ENCODE data around the gene SPECC1.

DNA sequence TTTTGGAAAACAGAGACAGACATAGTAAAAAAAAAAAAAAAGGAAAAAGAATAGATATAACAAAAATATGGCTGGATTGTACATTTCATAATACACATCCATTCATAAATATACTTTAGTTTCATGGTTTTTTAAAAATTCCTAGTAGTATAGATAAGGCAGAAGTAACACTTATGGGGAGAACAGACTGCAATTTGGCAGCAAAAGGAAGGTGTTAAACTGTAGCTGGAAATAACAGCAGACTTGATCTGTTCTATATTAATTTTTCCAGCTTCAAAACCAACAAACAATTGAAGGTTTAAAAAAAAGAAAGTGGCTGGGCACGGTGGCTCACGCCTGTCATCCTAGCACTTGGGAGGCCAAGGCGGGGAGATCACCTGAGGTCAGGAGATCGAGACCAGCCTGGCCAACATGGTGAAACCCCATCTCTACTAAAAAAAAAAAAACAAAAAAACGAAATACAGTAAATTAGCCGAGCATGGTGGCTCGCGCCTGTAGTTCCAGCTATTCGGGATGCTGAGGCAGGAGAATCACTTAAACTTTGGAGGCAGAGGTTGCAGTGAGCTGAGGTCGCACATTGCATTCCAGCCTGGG, 191.8 kb downstream of the SPECC1 start:
- TF ChIP-seq, protein P1, sequence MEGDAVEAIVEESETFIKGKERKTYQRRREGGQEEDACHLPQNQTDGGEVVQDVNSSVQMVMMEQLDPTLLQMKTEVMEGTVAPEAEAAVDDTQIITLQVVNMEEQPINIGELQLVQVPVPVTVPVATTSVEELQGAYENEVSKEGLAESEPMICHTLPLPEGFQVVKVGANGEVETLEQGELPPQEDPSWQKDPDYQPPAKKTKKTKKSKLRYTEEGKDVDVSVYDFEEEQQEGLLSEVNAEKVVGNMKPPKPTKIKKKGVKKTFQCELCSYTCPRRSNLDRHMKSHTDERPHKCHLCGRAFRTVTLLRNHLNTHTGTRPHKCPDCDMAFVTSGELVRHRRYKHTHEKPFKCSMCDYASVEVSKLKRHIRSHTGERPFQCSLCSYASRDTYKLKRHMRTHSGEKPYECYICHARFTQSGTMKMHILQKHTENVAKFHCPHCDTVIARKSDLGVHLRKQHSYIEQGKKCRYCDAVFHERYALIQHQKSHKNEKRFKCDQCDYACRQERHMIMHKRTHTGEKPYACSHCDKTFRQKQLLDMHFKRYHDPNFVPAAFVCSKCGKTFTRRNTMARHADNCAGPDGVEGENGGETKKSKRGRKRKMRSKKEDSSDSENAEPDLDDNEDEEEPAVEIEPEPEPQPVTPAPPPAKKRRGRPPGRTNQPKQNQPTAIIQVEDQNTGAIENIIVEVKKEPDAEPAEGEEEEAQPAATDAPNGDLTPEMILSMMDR (IDR thresholded peaks at IDR 0.05): no peak
- no peak for TF ChIP-seq NR1H2 (CRISPR knock-in tag; IDR thresholded peaks at IDR 0.05)
- TF ChIP-seq GABPB1 (CRISPR knock-in tag; IDR thresholded peaks at IDR 0.05): no peak
- no peak for TF ChIP-seq NFE2L1 (CRISPR knock-in tag; IDR thresholded peaks at IDR 0.05)
- TF ChIP-seq, protein P2, sequence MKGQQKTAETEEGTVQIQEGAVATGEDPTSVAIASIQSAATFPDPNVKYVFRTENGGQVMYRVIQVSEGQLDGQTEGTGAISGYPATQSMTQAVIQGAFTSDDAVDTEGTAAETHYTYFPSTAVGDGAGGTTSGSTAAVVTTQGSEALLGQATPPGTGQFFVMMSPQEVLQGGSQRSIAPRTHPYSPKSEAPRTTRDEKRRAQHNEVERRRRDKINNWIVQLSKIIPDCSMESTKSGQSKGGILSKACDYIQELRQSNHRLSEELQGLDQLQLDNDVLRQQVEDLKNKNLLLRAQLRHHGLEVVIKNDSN (CRISPR knock-in tag; IDR thresholded peaks at IDR 0.05): no peak
- TF ChIP-seq, protein P3, sequence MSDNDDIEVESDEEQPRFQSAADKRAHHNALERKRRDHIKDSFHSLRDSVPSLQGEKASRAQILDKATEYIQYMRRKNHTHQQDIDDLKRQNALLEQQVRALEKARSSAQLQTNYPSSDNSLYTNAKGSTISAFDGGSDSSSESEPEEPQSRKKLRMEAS (CRISPR knock-in tag; IDR thresholded peaks at IDR 0.05): no peak
- TF ChIP-seq, protein P4, sequence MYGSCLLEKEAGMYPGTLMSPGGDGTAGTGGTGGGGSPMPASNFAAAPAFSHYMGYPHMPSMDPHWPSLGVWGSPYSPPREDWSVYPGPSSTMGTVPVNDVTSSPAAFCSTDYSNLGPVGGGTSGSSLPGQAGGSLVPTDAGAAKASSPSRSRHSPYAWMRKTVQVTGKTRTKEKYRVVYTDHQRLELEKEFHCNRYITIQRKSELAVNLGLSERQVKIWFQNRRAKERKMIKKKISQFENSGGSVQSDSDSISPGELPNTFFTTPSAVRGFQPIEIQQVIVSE (CRISPR knock-in tag; IDR thresholded peaks at IDR 0.05; ENCODE audit: borderline replicate concordance): no peak
- TF ChIP-seq, protein P5, sequence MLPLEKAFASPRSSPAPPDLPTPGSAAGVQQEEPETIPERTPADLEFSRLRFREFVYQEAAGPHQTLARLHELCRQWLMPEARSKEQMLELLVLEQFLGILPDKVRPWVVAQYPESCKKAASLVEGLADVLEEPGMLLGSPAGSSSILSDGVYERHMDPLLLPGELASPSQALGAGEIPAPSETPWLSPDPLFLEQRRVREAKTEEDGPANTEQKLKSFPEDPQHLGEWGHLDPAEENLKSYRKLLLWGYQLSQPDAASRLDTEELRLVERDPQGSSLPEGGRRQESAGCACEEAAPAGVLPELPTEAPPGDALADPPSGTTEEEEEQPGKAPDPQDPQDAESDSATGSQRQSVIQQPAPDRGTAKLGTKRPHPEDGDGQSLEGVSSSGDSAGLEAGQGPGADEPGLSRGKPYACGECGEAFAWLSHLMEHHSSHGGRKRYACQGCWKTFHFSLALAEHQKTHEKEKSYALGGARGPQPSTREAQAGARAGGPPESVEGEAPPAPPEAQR (CRISPR knock-in tag; IDR thresholded peaks at IDR 0.05): no peak
- no peak for TF ChIP-seq CBFB (CRISPR knock-in tag; IDR thresholded peaks at IDR 0.05; ENCODE audit: low read depth)
- TF ChIP-seq, protein P6, sequence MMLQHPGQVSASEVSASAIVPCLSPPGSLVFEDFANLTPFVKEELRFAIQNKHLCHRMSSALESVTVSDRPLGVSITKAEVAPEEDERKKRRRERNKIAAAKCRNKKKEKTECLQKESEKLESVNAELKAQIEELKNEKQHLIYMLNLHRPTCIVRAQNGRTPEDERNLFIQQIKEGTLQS (CRISPR knock-in tag; conservative IDR thresholded peaks at IDR 0.05): no peak
